WTC11 (cell line): ENCODE data around the gene KRTAP5-4. TPM values are rescaled to one million over a fixed set of nuclear protein-coding genes. Genes with fewer than 3 reads are reported as not detected.
A peak's percentile ranks its signal among the peaks of the same experiment; 100 is the strongest.

Experiments used
- ATAC-seq: fragments of 200-7000 bp; cut with Tn5 transposase; 2 replicates; pipeline ENCODE4 v1.10.0; 2021; ENCODE audit warnings: mild to moderate bottlenecking, moderate library complexity
- CTCF ChIA-PET: fragments of 300-600 bp; sonication (Branson Sonifier 250); formaldehyde crosslinking; loops from one replicate; lab custom pipeline; 2021; ENCODE audit warnings: antibody characterized with exemption; lab: Charles Lee
- POLR2A ChIA-PET: fragments of 350-600 bp; sonication (Branson Sonifier 250); formaldehyde crosslinking; loops from one replicate; lab custom pipeline; 2021; ENCODE audit warnings: antibody characterized with exemption; lab: Charles Lee
- DNase-seq: peaks from one replicate; pipeline ENCODE4 v3.0.0; 2021; ENCODE audit warnings: low spot score
- H3K27ac Mint-ChIP-seq: 2 replicates; pipeline ENCODE4 v1.8.0; 2021; ENCODE audit warnings: mixed read lengths
- H3K27me3 Mint-ChIP-seq: 2 replicates; pipeline ENCODE4 v1.8.0; 2021; ENCODE audit warnings: low read depth, mild to moderate bottlenecking, moderate library complexity, mixed read lengths
- H3K36me3 Mint-ChIP-seq: 2 replicates; pipeline ENCODE4 v1.8.0; 2021; ENCODE audit warnings: mixed read lengths
- H3K4me1 Mint-ChIP-seq: 2 replicates; pipeline ENCODE4 v1.8.0; 2022; ENCODE audit warnings: mixed read lengths
- H3K4me3 Mint-ChIP-seq: 2 replicates; pipeline ENCODE4 v1.8.0; 2021; ENCODE audit warnings: mild to moderate bottlenecking, moderate library complexity, mixed read lengths
- H3K9me3 Mint-ChIP-seq: 2 replicates; pipeline ENCODE4 v1.8.0; 2021; ENCODE audit warnings: mixed read lengths
- ATF1 ChIP-seq: sonication (generic); formaldehyde crosslinking; IDR thresholded peaks from 2 replicates; pipeline ENCODE4 v1.8.1; 2023; ENCODE audit warnings: mild to moderate bottlenecking, moderate library complexity, missing genetic modification reagents
- CREM ChIP-seq: sonication (generic); formaldehyde crosslinking; IDR thresholded peaks from 2 replicates; pipeline ENCODE4 v1.8.1; 2022; ENCODE audit warnings: mild to moderate bottlenecking, missing genetic modification reagents, moderate library complexity
- ESRRA ChIP-seq: sonication (generic); formaldehyde crosslinking; IDR thresholded peaks from 2 replicates; pipeline ENCODE4 v1.8.1; 2022; ENCODE audit warnings: mild to moderate bottlenecking, missing genetic modification reagents, borderline replicate concordance
- FOXK1 ChIP-seq: sonication (generic); formaldehyde crosslinking; IDR thresholded peaks from 2 replicates; pipeline ENCODE4 v1.8.0; 2022; ENCODE audit warnings: mild to moderate bottlenecking, moderate library complexity, missing genetic modification reagents
- GABPB1 ChIP-seq: sonication (generic); formaldehyde crosslinking; IDR thresholded peaks from 2 replicates; pipeline ENCODE4 v1.8.1; 2023; ENCODE audit warnings: mild to moderate bottlenecking, missing genetic modification reagents
- MYBL2 ChIP-seq: sonication (generic); formaldehyde crosslinking; IDR thresholded peaks from 2 replicates; pipeline ENCODE4 v1.8.1; 2023; ENCODE audit warnings: mild to moderate bottlenecking, moderate library complexity, missing genetic modification reagents
- NFE2L1 ChIP-seq: sonication (generic); formaldehyde crosslinking; IDR thresholded peaks from 2 replicates; pipeline ENCODE4 v1.8.1; 2023; ENCODE audit warnings: missing genetic modification reagents
- RELA ChIP-seq: sonication (generic); formaldehyde crosslinking; IDR thresholded peaks from 2 replicates; pipeline ENCODE4 v1.8.1; 2022; ENCODE audit warnings: missing genetic modification reagents, mild to moderate bottlenecking, borderline replicate concordance
- RORB ChIP-seq: fragments of 250-450 bp; sonication (Bioruptor Pico); IDR thresholded peaks from 2 replicates; pipeline ENCODE4 v1.9.0; 2021; ENCODE audit warnings: mild to moderate bottlenecking
- ZNF423 ChIP-seq: fragments of 250-450 bp; sonication (Bioruptor Pico); IDR thresholded peaks from 2 replicates; pipeline ENCODE4 v2.1.2; 2022; ENCODE audit warnings: mild to moderate bottlenecking, moderate library complexity
- ZNF671 ChIP-seq: fragments of 250-450 bp; sonication (Bioruptor Pico); IDR thresholded peaks from 2 replicates; pipeline ENCODE4 v1.8.0; 2021; ENCODE audit warnings: mild to moderate bottlenecking
- total RNA-seq: library from RNA; stranded (reverse); gene quantifications from 3 replicates; pipeline ENCODE4 v1.2.3, GENCODE V29; 2021
- TF ChIP-seq, protein P1 (sequence below): sonication (generic); formaldehyde crosslinking; IDR thresholded peaks from 2 replicates; pipeline ENCODE4 v1.8.0; 2022; ENCODE audit warnings: missing genetic modification reagents
- TF ChIP-seq, protein P2 (sequence below): sonication (generic); formaldehyde crosslinking; conservative IDR thresholded peaks from 2 replicates; pipeline ENCODE4 v1.8.1; 2022; ENCODE audit warnings: mild to moderate bottlenecking, missing genetic modification reagents
- TF ChIP-seq, protein P3 (sequence below): sonication (generic); formaldehyde crosslinking; IDR thresholded peaks from 2 replicates; pipeline ENCODE4 v1.8.1; 2022; ENCODE audit warnings: mild to moderate bottlenecking, missing genetic modification reagents, moderate library complexity, borderline replicate concordance
- TF ChIP-seq, protein P4 (sequence below): fragments of 250-450 bp; sonication (Bioruptor Pico); IDR thresholded peaks from 2 replicates; pipeline ENCODE4 v1.9.0; 2021; ENCODE audit warnings: mild to moderate bottlenecking
- TF ChIP-seq, protein P5 (sequence below): fragments of 250-450 bp; sonication (Bioruptor Pico); IDR thresholded peaks from 2 replicates; pipeline ENCODE4 v1.9.0; 2021; ENCODE audit warnings: mild to moderate bottlenecking, borderline replicate concordance
- TF ChIP-seq, protein P6 (sequence below): sonication (generic); formaldehyde crosslinking; IDR thresholded peaks from 2 replicates; pipeline ENCODE4 v1.8.0; 2022; ENCODE audit warnings: mild to moderate bottlenecking, missing genetic modification reagents
- TF ChIP-seq, protein P7 (sequence below): fragments of 200-600 bp; IDR thresholded peaks from 2 replicates; pipeline ENCODE4 v1.8.0; 2022; ENCODE audit warnings: antibody characterized with exemption
- TF ChIP-seq, protein P8 (sequence below): sonication (generic); formaldehyde crosslinking; IDR thresholded peaks from 2 replicates; pipeline ENCODE4 v1.8.0; 2023; ENCODE audit warnings: missing genetic modification reagents, mild to moderate bottlenecking, borderline replicate concordance

KRTAP5-4 gene
- total RNA-seq, 1 experiment from 2014 or later = not detected

DNA sequence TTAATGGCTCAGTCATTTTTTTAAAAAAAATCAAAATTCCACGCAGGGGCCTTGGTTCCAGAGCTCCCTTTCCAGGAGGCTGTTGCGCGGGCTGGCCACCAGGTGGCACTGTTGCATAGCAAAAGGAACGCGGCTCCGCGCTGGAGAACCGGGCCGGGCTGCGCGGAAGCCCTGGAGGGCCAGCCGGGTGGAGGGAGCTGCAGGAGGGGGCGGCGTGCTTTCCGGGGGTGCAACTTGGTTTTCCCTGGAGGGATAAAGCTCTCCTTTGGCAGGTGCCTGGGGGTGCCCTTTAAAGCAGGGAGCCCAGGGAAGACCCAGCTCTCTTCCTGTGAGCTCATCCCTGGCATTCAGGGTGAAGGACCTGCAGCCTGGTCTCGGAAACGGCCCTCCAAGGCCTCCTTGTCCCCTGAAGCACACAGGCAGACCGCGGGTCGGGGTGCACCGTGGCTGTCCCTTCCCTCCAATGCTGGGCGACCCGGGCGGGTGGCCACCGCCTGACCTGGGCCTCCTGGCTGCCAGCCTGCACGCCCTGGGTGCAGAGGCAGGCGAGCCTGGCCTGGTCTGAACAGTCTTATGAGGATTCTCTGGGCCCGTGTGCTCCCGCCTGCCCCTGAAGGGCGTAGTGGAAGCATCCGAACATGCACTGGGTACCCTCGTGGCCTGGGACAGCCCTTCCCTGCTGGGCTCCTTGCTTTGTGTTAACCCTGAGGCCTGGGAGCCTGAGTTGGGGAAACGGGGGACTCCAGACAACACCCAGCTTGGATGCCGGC, 31.0 kb upstream of the KRTAP5-4 start:
- Mint-ChIP-seq H3K9me3 (no peaks in the 10 kb centered on the region), H3K4me1 (no peaks in the 10 kb centered on the region), H3K27me3 (peaks cover 21% of the 10 kb centered on the region), H3K4me3 (no peak overlapping the region), H3K36me3 (no peaks in the 10 kb centered on the region), H3K27ac (no peak overlapping the region)
- DNase-seq = peak; percentile 88
- ATAC-seq = peak; percentile 82
- ChIA-PET CTCF (interaction anchor here (0.6 to 4.3 kb wide), 125 partner anchors 9 to 768 kb away, joined by 3 to 190 read pairs (median 5); partner anchors contain the start of genes CTSD, IFITM10, KRTAP5-2 and KRTAP5-5), POLR2A (interaction anchor here (0.6 kb wide), 2 partner anchors 352 to 725 kb away, joined by 3 read pairs; no protein-coding TSS in a partner anchor)
- TF ChIP-seq ATF1 = no peak
- TF ChIP-seq, protein P1, sequence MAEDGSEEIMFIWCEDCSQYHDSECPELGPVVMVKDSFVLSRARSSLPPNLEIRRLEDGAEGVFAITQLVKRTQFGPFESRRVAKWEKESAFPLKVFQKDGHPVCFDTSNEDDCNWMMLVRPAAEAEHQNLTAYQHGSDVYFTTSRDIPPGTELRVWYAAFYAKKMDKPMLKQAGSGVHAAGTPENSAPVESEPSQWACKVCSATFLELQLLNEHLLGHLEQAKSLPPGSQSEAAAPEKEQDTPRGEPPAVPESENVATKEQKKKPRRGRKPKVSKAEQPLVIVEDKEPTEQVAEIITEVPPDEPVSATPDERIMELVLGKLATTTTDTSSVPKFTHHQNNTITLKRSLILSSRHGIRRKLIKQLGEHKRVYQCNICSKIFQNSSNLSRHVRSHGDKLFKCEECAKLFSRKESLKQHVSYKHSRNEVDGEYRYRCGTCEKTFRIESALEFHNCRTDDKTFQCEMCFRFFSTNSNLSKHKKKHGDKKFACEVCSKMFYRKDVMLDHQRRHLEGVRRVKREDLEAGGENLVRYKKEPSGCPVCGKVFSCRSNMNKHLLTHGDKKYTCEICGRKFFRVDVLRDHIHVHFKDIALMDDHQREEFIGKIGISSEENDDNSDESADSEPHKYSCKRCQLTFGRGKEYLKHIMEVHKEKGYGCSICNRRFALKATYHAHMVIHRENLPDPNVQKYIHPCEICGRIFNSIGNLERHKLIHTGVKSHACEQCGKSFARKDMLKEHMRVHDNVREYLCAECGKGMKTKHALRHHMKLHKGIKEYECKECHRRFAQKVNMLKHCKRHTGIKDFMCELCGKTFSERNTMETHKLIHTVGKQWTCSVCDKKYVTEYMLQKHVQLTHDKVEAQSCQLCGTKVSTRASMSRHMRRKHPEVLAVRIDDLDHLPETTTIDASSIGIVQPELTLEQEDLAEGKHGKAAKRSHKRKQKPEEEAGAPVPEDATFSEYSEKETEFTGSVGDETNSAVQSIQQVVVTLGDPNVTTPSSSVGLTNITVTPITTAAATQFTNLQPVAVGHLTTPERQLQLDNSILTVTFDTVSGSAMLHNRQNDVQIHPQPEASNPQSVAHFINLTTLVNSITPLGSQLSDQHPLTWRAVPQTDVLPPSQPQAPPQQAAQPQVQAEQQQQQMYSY (CRISPR knock-in tag) = peak; percentile 79
- TF ChIP-seq ZNF423 (CRISPR knock-in tag) = 0 out of 2 replicates have a peak, but pooled peaks have one; percentile 17
- TF ChIP-seq GABPB1 (CRISPR knock-in tag) = 0 out of 2 replicates have a peak, but pooled peaks have one; percentile 23
- TF ChIP-seq, protein P2, sequence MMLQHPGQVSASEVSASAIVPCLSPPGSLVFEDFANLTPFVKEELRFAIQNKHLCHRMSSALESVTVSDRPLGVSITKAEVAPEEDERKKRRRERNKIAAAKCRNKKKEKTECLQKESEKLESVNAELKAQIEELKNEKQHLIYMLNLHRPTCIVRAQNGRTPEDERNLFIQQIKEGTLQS (CRISPR knock-in tag) = no peak
- TF ChIP-seq ESRRA = no peak
- TF ChIP-seq, protein P3, sequence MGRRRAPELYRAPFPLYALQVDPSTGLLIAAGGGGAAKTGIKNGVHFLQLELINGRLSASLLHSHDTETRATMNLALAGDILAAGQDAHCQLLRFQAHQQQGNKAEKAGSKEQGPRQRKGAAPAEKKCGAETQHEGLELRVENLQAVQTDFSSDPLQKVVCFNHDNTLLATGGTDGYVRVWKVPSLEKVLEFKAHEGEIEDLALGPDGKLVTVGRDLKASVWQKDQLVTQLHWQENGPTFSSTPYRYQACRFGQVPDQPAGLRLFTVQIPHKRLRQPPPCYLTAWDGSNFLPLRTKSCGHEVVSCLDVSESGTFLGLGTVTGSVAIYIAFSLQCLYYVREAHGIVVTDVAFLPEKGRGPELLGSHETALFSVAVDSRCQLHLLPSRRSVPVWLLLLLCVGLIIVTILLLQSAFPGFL (CRISPR knock-in tag) = no peak
- peak; percentile 21; the same call in 1 of the 2 replicates for TF ChIP-seq FOXK1 (CRISPR knock-in tag)
- TF ChIP-seq CREM (CRISPR knock-in tag) = no peak
- TF ChIP-seq NFE2L1 (CRISPR knock-in tag) = no peak
- TF ChIP-seq, protein P4, sequence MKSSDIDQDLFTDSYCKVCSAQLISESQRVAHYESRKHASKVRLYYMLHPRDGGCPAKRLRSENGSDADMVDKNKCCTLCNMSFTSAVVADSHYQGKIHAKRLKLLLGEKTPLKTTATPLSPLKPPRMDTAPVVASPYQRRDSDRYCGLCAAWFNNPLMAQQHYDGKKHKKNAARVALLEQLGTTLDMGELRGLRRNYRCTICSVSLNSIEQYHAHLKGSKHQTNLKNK (CRISPR knock-in tag) = no peak
- TF ChIP-seq, protein P5, sequence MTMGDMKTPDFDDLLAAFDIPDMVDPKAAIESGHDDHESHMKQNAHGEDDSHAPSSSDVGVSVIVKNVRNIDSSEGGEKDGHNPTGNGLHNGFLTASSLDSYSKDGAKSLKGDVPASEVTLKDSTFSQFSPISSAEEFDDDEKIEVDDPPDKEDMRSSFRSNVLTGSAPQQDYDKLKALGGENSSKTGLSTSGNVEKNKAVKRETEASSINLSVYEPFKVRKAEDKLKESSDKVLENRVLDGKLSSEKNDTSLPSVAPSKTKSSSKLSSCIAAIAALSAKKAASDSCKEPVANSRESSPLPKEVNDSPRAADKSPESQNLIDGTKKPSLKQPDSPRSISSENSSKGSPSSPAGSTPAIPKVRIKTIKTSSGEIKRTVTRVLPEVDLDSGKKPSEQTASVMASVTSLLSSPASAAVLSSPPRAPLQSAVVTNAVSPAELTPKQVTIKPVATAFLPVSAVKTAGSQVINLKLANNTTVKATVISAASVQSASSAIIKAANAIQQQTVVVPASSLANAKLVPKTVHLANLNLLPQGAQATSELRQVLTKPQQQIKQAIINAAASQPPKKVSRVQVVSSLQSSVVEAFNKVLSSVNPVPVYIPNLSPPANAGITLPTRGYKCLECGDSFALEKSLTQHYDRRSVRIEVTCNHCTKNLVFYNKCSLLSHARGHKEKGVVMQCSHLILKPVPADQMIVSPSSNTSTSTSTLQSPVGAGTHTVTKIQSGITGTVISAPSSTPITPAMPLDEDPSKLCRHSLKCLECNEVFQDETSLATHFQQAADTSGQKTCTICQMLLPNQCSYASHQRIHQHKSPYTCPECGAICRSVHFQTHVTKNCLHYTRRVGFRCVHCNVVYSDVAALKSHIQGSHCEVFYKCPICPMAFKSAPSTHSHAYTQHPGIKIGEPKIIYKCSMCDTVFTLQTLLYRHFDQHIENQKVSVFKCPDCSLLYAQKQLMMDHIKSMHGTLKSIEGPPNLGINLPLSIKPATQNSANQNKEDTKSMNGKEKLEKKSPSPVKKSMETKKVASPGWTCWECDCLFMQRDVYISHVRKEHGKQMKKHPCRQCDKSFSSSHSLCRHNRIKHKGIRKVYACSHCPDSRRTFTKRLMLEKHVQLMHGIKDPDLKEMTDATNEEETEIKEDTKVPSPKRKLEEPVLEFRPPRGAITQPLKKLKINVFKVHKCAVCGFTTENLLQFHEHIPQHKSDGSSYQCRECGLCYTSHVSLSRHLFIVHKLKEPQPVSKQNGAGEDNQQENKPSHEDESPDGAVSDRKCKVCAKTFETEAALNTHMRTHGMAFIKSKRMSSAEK = no peak
- TF ChIP-seq, protein P6, sequence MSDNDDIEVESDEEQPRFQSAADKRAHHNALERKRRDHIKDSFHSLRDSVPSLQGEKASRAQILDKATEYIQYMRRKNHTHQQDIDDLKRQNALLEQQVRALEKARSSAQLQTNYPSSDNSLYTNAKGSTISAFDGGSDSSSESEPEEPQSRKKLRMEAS (CRISPR knock-in tag) = peak; percentile 52; the same call in 1 of the 2 replicates
- no peak for TF ChIP-seq MYBL2 (CRISPR knock-in tag)
- TF ChIP-seq RELA (CRISPR knock-in tag) = no peak
- TF ChIP-seq, protein P7, sequence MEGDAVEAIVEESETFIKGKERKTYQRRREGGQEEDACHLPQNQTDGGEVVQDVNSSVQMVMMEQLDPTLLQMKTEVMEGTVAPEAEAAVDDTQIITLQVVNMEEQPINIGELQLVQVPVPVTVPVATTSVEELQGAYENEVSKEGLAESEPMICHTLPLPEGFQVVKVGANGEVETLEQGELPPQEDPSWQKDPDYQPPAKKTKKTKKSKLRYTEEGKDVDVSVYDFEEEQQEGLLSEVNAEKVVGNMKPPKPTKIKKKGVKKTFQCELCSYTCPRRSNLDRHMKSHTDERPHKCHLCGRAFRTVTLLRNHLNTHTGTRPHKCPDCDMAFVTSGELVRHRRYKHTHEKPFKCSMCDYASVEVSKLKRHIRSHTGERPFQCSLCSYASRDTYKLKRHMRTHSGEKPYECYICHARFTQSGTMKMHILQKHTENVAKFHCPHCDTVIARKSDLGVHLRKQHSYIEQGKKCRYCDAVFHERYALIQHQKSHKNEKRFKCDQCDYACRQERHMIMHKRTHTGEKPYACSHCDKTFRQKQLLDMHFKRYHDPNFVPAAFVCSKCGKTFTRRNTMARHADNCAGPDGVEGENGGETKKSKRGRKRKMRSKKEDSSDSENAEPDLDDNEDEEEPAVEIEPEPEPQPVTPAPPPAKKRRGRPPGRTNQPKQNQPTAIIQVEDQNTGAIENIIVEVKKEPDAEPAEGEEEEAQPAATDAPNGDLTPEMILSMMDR = peak; percentile 99
- no peak for TF ChIP-seq ZNF671 (CRISPR knock-in tag)
- no peak for TF ChIP-seq RORB (CRISPR knock-in tag)
- TF ChIP-seq, protein P8, sequence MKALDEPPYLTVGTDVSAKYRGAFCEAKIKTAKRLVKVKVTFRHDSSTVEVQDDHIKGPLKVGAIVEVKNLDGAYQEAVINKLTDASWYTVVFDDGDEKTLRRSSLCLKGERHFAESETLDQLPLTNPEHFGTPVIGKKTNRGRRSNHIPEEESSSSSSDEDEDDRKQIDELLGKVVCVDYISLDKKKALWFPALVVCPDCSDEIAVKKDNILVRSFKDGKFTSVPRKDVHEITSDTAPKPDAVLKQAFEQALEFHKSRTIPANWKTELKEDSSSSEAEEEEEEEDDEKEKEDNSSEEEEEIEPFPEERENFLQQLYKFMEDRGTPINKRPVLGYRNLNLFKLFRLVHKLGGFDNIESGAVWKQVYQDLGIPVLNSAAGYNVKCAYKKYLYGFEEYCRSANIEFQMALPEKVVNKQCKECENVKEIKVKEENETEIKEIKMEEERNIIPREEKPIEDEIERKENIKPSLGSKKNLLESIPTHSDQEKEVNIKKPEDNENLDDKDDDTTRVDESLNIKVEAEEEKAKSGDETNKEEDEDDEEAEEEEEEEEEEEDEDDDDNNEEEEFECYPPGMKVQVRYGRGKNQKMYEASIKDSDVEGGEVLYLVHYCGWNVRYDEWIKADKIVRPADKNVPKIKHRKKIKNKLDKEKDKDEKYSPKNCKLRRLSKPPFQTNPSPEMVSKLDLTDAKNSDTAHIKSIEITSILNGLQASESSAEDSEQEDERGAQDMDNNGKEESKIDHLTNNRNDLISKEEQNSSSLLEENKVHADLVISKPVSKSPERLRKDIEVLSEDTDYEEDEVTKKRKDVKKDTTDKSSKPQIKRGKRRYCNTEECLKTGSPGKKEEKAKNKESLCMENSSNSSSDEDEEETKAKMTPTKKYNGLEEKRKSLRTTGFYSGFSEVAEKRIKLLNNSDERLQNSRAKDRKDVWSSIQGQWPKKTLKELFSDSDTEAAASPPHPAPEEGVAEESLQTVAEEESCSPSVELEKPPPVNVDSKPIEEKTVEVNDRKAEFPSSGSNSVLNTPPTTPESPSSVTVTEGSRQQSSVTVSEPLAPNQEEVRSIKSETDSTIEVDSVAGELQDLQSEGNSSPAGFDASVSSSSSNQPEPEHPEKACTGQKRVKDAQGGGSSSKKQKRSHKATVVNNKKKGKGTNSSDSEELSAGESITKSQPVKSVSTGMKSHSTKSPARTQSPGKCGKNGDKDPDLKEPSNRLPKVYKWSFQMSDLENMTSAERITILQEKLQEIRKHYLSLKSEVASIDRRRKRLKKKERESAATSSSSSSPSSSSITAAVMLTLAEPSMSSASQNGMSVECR = no peak
